WTC11 (cell line): Measurements from ENCODE around the gene FAM13A. TPM values are rescaled to one million over a fixed set of nuclear protein-coding genes. Genes with fewer than 3 reads are reported as not detected.

ENCODE experiments used
- ATAC-seq: fragments of 200-7000 bp; cut with Tn5 transposase; 2 replicates; pipeline ENCODE4 v1.10.0; 2021; ENCODE audit warnings: mild to moderate bottlenecking, moderate library complexity
- CTCF ChIA-PET: fragments of 300-600 bp; sonication (Branson Sonifier 250); formaldehyde crosslinking; loops from one replicate; lab custom pipeline; 2021; ENCODE audit warnings: antibody characterized with exemption; lab: Charles Lee
- POLR2A ChIA-PET: fragments of 350-600 bp; sonication (Branson Sonifier 250); formaldehyde crosslinking; loops from one replicate; lab custom pipeline; 2021; ENCODE audit warnings: antibody characterized with exemption; lab: Charles Lee
- DNase-seq: peaks from one replicate; pipeline ENCODE4 v3.0.0; 2021; ENCODE audit warnings: low spot score
- H3K27ac Mint-ChIP-seq: 2 replicates; pipeline ENCODE4 v1.8.0; 2021; ENCODE audit warnings: mixed read lengths
- H3K27me3 Mint-ChIP-seq: 2 replicates; pipeline ENCODE4 v1.8.0; 2021; ENCODE audit warnings: low read depth, mild to moderate bottlenecking, moderate library complexity, mixed read lengths
- H3K36me3 Mint-ChIP-seq: 2 replicates; pipeline ENCODE4 v1.8.0; 2021; ENCODE audit warnings: mixed read lengths
- H3K4me1 Mint-ChIP-seq: 2 replicates; pipeline ENCODE4 v1.8.0; 2022; ENCODE audit warnings: mixed read lengths
- H3K4me3 Mint-ChIP-seq: 2 replicates; pipeline ENCODE4 v1.8.0; 2021; ENCODE audit warnings: mild to moderate bottlenecking, moderate library complexity, mixed read lengths
- H3K9me3 Mint-ChIP-seq: 2 replicates; pipeline ENCODE4 v1.8.0; 2021; ENCODE audit warnings: mixed read lengths
- ATF1 ChIP-seq: sonication (generic); formaldehyde crosslinking; IDR thresholded peaks from 2 replicates; pipeline ENCODE4 v1.8.1; 2023; ENCODE audit warnings: mild to moderate bottlenecking, moderate library complexity, missing genetic modification reagents
- CDX4 ChIP-seq: fragments of 250-450 bp; sonication (Bioruptor Pico); IDR thresholded peaks from 2 replicates; pipeline ENCODE4 v1.9.0; 2021; ENCODE audit warnings: moderate library complexity, mild to moderate bottlenecking, inconsistent platforms, borderline replicate concordance
- CREB1 ChIP-seq: sonication (generic); formaldehyde crosslinking; IDR thresholded peaks from 2 replicates; pipeline ENCODE4 v1.8.0; 2023; ENCODE audit warnings: mild to moderate bottlenecking, missing genetic modification reagents
- E2F5 ChIP-seq: sonication (generic); formaldehyde crosslinking; IDR thresholded peaks from 2 replicates; pipeline ENCODE4 v1.8.1; 2022; ENCODE audit warnings: mild to moderate bottlenecking, moderate library complexity, missing genetic modification reagents
- EMX1 ChIP-seq: fragments of 250-450 bp; sonication (Bioruptor Pico); IDR thresholded peaks from 2 replicates; pipeline ENCODE4 v1.8.0; 2021; ENCODE audit warnings: mild to moderate bottlenecking
- ETV6 ChIP-seq: sonication (generic); formaldehyde crosslinking; IDR thresholded peaks from 2 replicates; pipeline ENCODE4 v1.8.1; 2022; ENCODE audit warnings: mild to moderate bottlenecking, missing genetic modification reagents
- FOXK1 ChIP-seq: sonication (generic); formaldehyde crosslinking; IDR thresholded peaks from 2 replicates; pipeline ENCODE4 v1.8.0; 2022; ENCODE audit warnings: mild to moderate bottlenecking, moderate library complexity, missing genetic modification reagents
- JAZF1 ChIP-seq: fragments of 250-450 bp; sonication (Bioruptor Pico); IDR thresholded peaks from 2 replicates; pipeline ENCODE4 v1.9.0; 2021; ENCODE audit warnings: moderate library complexity, mild to moderate bottlenecking, inconsistent platforms
- JUN ChIP-seq: sonication (generic); formaldehyde crosslinking; IDR thresholded peaks from 2 replicates; pipeline ENCODE4 v1.8.0; 2023; ENCODE audit warnings: mild to moderate bottlenecking, missing genetic modification reagents
- MXD4 ChIP-seq: fragments of 250-450 bp; sonication (Bioruptor Pico); IDR thresholded peaks from 2 replicates; pipeline ENCODE4 v1.8.0; 2021; ENCODE audit warnings: mild to moderate bottlenecking, moderate library complexity, borderline replicate concordance
- NFATC4 ChIP-seq: fragments of 250-450 bp; sonication (Bioruptor Pico); IDR thresholded peaks from 2 replicates; pipeline ENCODE4 v1.9.0; 2021; ENCODE audit warnings: mild to moderate bottlenecking
- NR1H2 ChIP-seq: sonication (generic); formaldehyde crosslinking; IDR thresholded peaks from 2 replicates; pipeline ENCODE4 v1.9.0; 2021; ENCODE audit warnings: mild to moderate bottlenecking, moderate library complexity, missing genetic modification reagents
- NR2C2 ChIP-seq: sonication (generic); formaldehyde crosslinking; IDR thresholded peaks from 2 replicates; pipeline ENCODE4 v1.8.0; 2022; ENCODE audit warnings: mild to moderate bottlenecking, missing genetic modification reagents
- RELA ChIP-seq: sonication (generic); formaldehyde crosslinking; IDR thresholded peaks from 2 replicates; pipeline ENCODE4 v1.8.1; 2022; ENCODE audit warnings: missing genetic modification reagents, mild to moderate bottlenecking, borderline replicate concordance
- SP1 ChIP-seq: sonication (generic); formaldehyde crosslinking; conservative IDR thresholded peaks from 2 replicates; pipeline ENCODE4 v1.8.1; 2022; ENCODE audit warnings: missing genetic modification reagents
- TCF7 ChIP-seq: sonication (generic); formaldehyde crosslinking; IDR thresholded peaks from 2 replicates; pipeline ENCODE4 v1.8.0; 2022; ENCODE audit warnings: mild to moderate bottlenecking, low read depth, missing genetic modification reagents, moderate library complexity
- TEAD4 ChIP-seq: sonication (generic); formaldehyde crosslinking; IDR thresholded peaks from 2 replicates; pipeline ENCODE4 v1.8.0; 2022; ENCODE audit warnings: mild to moderate bottlenecking, missing genetic modification reagents
- USF2 ChIP-seq: sonication (generic); formaldehyde crosslinking; IDR thresholded peaks from 2 replicates; pipeline ENCODE4 v1.8.1; 2023; ENCODE audit warnings: mild to moderate bottlenecking, missing genetic modification reagents, moderate library complexity
- ZNF232 ChIP-seq: sonication (generic); formaldehyde crosslinking; IDR thresholded peaks from 2 replicates; pipeline ENCODE4 v1.8.0; 2022; ENCODE audit warnings: mild to moderate bottlenecking, missing genetic modification reagents
- ZNF263 ChIP-seq: sonication (generic); formaldehyde crosslinking; IDR thresholded peaks from 2 replicates; pipeline ENCODE4 v1.8.1; 2022; ENCODE audit warnings: low read depth, mild to moderate bottlenecking, moderate library complexity, missing genetic modification reagents
- ZNF416 ChIP-seq: fragments of 250-450 bp; sonication (Bioruptor Pico); IDR thresholded peaks from 2 replicates; pipeline ENCODE4 v1.9.0; 2021; ENCODE audit warnings: mild to moderate bottlenecking, inconsistent platforms
- ZNF671 ChIP-seq: fragments of 250-450 bp; sonication (Bioruptor Pico); IDR thresholded peaks from 2 replicates; pipeline ENCODE4 v1.8.0; 2021; ENCODE audit warnings: mild to moderate bottlenecking
- total RNA-seq: library from RNA; stranded (reverse); gene quantifications from 3 replicates; pipeline ENCODE4 v1.2.3, GENCODE V29; 2021
- TF ChIP-seq, protein P1 (sequence below): sonication (generic); formaldehyde crosslinking; IDR thresholded peaks from 2 replicates; pipeline ENCODE4 v1.8.0; 2023; ENCODE audit warnings: mild to moderate bottlenecking, missing genetic modification reagents
- TF ChIP-seq, protein P2 (sequence below): sonication (generic); formaldehyde crosslinking; IDR thresholded peaks from 2 replicates; pipeline ENCODE4 v1.8.1; 2023; ENCODE audit warnings: mild to moderate bottlenecking, missing genetic modification reagents, borderline replicate concordance

Gene FAM13A
- total RNA-seq, 1 experiment from 2014 or later, result 14.6 TPM

GRCh38 chr4:88807499-88807898, 249.5 kb downstream of the FAM13A start:
- CTCF ChIA-PET, result no interaction called here
- Mint-ChIP-seq H3K9me3 (no peaks in the 10 kb centered on the region), H3K27ac (no peak overlapping the region), H3K4me1 (peaks cover 10% of the 10 kb centered on the region), H3K27me3 (no peaks in the 10 kb centered on the region), H3K4me3 (no peak overlapping the region), H3K36me3 (no peaks in the 10 kb centered on the region)
- TF ChIP-seq ZNF671 (CRISPR knock-in tag) (no peak), USF2 (CRISPR knock-in tag) (no peak), ZNF263 (CRISPR knock-in tag) (no peak), JUN (CRISPR knock-in tag) (no peak), MXD4 (CRISPR knock-in tag) (no peak), SP1 (CRISPR knock-in tag) (no peak), TCF7 (no peak), NR2C2 (CRISPR knock-in tag) (no peak), JAZF1 (CRISPR knock-in tag) (no peak), FOXK1 (CRISPR knock-in tag) (no peak), EMX1 (no peak), RELA (CRISPR knock-in tag) (no peak), E2F5 (CRISPR knock-in tag) (no peak)
- TF ChIP-seq, protein P1, sequence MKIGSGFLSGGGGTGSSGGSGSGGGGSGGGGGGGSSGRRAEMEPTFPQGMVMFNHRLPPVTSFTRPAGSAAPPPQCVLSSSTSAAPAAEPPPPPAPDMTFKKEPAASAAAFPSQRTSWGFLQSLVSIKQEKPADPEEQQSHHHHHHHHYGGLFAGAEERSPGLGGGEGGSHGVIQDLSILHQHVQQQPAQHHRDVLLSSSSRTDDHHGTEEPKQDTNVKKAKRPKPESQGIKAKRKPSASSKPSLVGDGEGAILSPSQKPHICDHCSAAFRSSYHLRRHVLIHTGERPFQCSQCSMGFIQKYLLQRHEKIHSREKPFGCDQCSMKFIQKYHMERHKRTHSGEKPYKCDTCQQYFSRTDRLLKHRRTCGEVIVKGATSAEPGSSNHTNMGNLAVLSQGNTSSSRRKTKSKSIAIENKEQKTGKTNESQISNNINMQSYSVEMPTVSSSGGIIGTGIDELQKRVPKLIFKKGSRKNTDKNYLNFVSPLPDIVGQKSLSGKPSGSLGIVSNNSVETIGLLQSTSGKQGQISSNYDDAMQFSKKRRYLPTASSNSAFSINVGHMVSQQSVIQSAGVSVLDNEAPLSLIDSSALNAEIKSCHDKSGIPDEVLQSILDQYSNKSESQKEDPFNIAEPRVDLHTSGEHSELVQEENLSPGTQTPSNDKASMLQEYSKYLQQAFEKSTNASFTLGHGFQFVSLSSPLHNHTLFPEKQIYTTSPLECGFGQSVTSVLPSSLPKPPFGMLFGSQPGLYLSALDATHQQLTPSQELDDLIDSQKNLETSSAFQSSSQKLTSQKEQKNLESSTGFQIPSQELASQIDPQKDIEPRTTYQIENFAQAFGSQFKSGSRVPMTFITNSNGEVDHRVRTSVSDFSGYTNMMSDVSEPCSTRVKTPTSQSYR (CRISPR knock-in tag), result no peak
- ATAC-seq (no peak), DNase-seq (no peak)
- POLR2A ChIA-PET, result no interaction called here

DNA sequence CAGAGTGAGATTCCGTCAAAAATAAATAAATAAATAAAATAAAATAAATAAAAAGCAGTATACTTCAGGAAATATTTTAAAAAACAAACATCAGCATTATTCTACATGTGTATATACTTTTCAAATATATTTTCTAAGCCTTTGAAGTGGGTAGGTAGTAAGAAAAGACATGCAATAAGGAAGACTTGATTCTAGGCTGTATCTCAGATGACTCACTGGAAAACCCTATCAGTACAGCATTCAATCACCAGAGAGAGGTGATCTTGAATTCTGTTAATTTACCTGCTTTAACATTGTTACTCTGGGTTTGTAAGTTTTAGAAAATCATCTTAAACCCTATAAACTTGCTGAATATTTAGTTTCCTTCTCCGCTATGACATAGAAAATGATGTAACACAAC, 252.8 kb downstream of the FAM13A start:
- no peak overlapping the region for H3K4me3 Mint-ChIP-seq
- POLR2A ChIA-PET, result no interaction called here
- no peak for TF ChIP-seq TEAD4 (CRISPR knock-in tag)
- no peak for TF ChIP-seq ZNF232 (CRISPR knock-in tag)
- no peak for TF ChIP-seq NR1H2 (CRISPR knock-in tag)
- TF ChIP-seq ZNF263 (CRISPR knock-in tag), result no peak
- no peak for TF ChIP-seq ATF1 (CRISPR knock-in tag)
- no peak for TF ChIP-seq ETV6 (CRISPR knock-in tag)
- TF ChIP-seq, all 79 proteins: peak for 0
- Mint-ChIP-seq H3K4me1 (peaks cover 4% of the 10 kb centered on the region), H3K27me3 (no peaks in the 10 kb centered on the region), H3K27ac (no peak overlapping the region), H3K9me3 (no peaks in the 10 kb centered on the region), H3K36me3 (no peaks in the 10 kb centered on the region)
- DNase-seq (no peak), ATAC-seq (no peak)
- CTCF ChIA-PET, result no interaction called here

DNA sequence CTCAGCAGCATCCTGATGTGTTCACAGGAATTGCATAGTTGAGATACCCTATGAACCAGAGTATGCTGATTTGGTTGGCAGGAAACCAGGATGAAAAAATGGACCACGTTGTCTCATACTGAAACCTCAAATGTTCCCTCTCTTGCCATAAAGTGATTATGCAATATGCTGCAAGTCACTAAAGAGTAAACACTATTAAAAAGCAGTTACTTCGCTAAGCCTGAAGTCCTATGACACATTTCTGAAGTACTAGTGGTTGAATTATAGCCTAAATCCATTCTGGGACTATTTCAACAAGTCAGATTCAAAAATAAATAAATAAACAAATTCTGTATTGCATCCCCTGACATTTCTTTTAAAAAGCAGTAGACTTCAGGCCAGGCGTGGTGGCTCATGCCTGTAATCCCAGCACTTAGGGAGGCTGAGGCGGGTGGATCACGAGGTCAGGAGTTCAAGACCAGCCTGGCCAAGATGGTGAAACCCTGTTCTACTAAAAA, 253.3 kb downstream of the FAM13A start:
- ChIA-PET CTCF (no interaction called here), POLR2A (no interaction called here)
- no peaks in the 10 kb centered on the region for H3K36me3 Mint-ChIP-seq
- H3K4me3 Mint-ChIP-seq, result no peak overlapping the region
- H3K27me3 Mint-ChIP-seq, result no peaks in the 10 kb centered on the region
- no peak for DNase-seq
- no peaks in the 10 kb centered on the region for H3K9me3 Mint-ChIP-seq
- H3K4me1 Mint-ChIP-seq, result no peaks in the 10 kb centered on the region
- ATAC-seq, result no peak
- no peak overlapping the region for H3K27ac Mint-ChIP-seq
- TF ChIP-seq, protein P2, sequence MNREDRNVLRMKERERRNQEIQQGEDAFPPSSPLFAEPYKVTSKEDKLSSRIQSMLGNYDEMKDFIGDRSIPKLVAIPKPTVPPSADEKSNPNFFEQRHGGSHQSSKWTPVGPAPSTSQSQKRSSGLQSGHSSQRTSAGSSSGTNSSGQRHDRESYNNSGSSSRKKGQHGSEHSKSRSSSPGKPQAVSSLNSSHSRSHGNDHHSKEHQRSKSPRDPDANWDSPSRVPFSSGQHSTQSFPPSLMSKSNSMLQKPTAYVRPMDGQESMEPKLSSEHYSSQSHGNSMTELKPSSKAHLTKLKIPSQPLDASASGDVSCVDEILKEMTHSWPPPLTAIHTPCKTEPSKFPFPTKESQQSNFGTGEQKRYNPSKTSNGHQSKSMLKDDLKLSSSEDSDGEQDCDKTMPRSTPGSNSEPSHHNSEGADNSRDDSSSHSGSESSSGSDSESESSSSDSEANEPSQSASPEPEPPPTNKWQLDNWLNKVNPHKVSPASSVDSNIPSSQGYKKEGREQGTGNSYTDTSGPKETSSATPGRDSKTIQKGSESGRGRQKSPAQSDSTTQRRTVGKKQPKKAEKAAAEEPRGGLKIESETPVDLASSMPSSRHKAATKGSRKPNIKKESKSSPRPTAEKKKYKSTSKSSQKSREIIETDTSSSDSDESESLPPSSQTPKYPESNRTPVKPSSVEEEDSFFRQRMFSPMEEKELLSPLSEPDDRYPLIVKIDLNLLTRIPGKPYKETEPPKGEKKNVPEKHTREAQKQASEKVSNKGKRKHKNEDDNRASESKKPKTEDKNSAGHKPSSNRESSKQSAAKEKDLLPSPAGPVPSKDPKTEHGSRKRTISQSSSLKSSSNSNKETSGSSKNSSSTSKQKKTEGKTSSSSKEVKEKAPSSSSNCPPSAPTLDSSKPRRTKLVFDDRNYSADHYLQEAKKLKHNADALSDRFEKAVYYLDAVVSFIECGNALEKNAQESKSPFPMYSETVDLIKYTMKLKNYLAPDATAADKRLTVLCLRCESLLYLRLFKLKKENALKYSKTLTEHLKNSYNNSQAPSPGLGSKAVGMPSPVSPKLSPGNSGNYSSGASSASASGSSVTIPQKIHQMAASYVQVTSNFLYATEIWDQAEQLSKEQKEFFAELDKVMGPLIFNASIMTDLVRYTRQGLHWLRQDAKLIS, result no peak
- TF ChIP-seq NFATC4 (CRISPR knock-in tag) (no peak), CREB1 (CRISPR knock-in tag) (no peak), ZNF416 (CRISPR knock-in tag) (no peak), CDX4 (CRISPR knock-in tag) (no peak)
